Renal cortical epithelial cell (primary cell): ENCODE measurements around the gene DIDO1. TPM values are rescaled to one million over a fixed set of nuclear protein-coding genes. Genes with fewer than 3 reads are reported as not detected.
A peak's percentile ranks its signal among the peaks of the same experiment; 100 is the strongest.

Source experiments
- DNase-seq: peaks from one replicate; pipeline ENCODE4 v3.0.0-alpha.2; 2011; ENCODE audit warnings: low read depth
- total RNA-seq: library from RNA; depleted of rRNA; stranded (reverse); fragments of >200 nt; gene quantifications from 2 replicates; pipeline ENCODE4 v1.2.3, GENCODE V29; 2014

Gene DIDO1
- total RNA-seq, 1 donor from 2014 or later: 58.1 TPM

DNA sequence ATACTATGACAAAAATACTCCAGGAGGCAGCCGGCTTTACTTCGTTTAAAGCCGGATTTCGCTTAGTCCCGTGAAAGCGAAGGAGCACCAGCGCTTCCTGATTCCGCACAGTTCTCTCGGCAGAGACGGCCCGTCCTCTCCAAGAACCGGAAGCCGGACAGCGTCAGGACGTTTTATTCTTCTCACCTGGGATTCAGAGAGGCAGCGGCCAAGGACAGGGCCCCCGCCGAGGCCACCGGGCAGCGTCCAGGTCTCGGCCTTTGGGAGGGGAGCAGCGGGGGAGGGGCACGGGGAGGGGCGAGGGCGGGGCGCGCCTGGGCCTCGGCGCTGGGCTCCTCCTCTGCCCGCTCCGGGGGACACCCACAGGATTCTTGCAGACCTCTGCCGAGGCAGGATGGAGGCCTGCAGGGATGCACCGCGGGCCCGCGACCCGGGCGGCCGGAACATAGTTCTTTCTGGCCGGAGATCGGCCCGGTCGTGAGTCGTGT lies 2.8 kb upstream of the DIDO1 start:
- DNase-seq: no peak

GRCh38 chr20:62928246-62928939 lies 2.1 kb upstream of the DIDO1 start:
- no peak for DNase-seq

DNA sequence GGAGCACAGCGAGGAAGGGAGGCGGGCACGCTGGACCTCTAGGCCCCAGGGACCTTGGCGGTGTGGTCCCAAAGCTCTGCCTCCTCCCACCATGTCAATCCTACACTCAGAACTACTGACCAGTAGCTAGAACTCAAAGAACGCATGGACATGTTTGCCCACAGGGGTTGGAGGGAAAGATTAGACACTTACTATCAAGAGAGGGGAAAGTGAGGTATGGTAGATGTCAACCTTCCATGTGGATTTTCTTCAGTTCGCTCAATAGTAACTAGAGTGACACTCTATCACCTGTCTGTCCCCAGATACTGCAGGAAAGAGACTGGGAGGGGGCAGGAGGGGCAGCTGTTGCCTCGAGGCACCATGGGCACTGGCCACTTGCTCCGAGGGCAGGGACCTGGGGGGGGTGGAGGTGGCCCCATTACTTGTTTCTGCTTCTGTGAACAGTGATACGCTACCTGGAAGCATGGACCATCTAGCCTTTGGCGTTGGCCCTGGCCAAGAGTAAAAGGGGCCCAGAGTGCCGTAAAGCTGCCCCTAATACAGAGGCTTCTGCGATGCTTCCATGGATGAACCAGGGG lies 912 bp upstream of the DIDO1 start:
- DNase-seq: no peak

DNA sequence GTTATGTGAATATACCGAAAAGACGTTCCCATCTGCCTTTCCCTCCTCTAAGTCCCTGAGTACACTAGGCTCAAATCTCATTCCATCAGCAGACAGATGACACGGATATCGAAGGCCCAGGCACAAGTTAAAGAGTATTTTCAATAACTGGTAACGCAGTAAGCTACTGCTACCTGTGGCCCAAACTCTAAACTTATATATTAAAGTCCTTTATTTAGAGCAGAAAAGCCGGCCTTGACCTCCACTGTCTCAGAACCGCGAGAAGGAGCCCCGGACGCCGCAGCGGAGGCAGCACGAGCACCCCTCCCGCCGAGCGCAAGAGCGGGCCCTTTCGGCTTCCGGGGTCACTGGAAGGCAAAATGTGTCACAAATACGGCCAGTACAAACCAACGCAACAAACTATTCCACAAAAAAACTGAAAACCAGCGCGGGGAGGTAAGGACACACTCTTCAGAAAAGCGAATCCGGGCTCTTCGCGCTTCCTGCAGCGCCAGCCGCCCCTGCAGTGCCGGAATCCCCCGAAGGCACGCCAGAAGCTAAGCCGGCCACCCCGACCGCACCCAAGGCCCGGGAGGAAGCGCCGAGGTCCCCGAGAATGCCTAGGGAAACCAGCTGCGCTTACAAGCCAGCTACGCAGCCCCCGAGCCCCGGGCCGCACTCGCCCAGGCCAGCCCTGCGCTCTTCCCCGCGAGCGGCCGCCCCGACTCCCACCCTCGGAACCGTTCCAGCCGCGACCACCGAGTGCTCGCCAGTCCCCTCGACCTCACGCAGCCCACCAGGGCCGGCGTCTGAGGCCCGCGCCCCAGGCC lies 681 bp downstream of the DIDO1 start:
- no peak for DNase-seq

GRCh38 chr20:62925076-62925419 lies 1.3 kb downstream of the DIDO1 start:
- no peak for DNase-seq

DNA sequence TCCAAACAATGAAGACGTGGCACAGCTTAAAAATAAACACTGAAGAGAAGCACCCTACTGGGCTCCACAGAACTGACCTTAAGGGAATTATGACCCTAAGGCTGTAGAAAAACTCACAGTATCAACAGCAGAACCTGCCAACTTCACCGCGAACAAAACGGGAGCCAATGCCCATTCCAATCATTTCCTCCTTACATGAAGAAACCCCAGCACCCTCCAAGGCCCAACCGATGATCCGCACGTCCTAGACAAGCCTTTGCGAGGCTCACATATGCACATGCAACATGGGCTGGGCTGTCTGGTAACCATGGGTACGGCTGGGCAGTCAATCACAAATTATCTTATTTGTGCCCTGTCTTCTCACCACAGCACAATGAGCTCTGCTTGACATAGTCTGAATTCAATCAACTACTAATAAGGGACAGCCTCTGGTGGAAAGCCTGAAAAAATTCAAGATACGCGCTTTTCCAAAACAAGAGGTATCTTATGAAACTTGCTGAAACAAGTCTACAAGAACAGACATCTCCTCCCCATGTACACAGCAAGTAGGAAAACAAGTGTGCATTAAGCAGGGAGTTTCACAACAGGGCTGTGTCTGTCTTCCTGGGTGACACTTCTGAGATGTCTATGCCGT lies 1.7 kb downstream of the DIDO1 start:
- peak; percentile 45 for DNase-seq

DNA sequence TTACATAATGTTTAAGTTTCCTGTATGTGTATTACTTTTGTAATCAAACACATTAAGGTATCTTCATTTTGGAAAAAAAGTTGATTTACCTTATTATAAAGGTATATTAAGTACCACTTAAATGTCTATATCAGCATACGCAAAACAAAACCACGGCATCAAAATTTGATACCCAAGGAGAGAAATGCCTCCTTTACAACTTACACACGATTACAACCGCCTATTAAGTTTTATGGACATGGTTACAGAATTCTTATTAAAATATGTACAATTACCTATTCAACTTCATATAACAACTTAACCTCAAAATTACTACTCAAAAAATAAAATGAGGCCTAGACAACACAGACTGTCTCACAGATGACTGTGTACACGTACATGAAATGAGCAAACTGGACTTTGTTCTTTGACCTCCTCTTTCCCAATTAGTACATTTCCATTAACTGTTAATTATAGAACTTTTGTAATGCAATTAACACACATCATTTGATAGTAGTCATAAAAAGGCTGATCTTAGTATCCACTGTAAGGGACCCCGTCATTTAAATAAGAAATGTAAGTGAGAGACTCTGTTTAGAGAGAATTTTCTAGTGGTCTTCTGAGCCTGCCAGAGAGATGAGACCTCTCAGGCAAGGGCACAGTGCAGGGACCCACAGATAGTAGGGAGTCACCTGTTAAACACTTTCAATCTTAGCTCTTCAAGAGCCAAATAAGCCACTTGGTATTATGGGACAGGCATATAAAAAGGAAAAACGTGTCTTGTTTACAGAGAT lies 2.5 kb downstream of the DIDO1 start:
- no peak for DNase-seq

DNA sequence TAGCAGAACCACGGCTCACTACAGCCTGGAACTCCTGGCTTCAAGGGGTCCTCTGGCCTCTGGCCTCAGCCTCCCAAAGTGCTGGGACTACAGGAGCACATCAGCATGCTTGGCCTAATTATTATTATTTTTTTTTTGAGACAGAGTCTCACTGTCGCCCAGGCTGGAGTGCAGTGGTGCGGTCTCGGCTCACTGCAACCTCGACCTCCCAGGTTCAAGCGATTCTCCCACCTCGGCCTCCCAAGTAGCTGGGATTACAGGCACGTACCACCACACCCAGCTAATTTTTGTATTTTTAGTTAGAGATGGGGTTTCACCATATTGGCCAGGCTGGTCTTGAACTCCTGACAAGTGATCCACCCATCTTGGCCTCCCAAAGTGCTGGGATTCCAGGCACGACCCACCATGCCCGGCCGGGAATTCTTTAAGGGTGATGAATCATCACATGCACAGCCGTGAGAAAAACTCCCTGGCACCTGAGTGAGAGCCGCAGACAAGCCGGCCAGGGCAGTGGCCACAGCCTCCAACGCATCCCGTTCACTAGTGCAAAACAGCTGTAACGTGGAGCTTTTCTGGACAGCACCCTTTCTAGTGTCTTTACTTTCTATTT lies 3.1 kb downstream of the DIDO1 start:
- DNase-seq: peak; percentile 90

- DNase-seq: no peak
Measured at GRCh38 chr20:62922451-62922921, 3.8 kb downstream of the DIDO1 start.

- DNase-seq: peak; percentile 72
Measured at GRCh38 chr20:62921119-62921687, 5.1 kb downstream of the DIDO1 start.

- DNase-seq: no peak
Measured at GRCh38 chr20:62920039-62920645, 6.2 kb downstream of the DIDO1 start.

DNA sequence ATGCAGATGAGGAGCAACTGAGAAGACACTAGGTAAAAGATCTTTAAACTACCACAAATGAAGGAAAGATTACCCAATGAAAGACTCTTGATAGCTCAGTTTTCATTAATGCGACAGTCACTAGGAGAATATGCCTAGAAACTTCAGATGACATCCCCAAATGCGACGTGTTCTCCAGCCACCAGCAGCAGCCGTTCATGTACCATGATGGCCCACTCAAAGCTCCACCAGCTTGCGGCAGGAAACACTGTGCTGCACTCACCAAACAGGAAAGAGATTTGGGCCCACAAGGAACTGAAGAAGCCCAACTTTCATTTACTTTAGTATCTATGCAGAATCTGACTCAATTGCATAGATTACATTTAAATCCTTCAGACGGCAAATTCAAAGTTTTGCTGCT lies 7.5 kb downstream of the DIDO1 start:
- no peak for DNase-seq

DNA sequence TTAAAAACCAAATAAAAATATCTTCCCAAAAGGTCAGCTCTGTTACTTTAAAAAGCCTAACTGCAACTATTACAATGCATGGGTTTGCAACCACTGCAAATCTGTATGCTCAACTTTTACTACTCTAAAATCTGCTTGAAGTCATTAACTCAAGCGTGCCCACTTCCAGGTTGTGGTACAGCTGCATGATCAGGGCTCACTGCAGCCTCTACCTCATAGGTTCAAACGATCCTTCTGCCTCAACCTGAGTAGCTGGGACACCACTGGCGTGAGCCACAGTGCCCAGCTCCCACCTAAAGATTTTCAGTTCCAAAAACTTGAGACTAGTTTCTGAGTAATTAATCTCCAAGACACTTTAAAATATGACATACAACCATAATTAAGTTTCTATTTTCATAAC lies 8.2 kb downstream of the DIDO1 start:
- DNase-seq: no peak

- no peak for DNase-seq
Measured at GRCh38 chr20:62917720-62918119, 8.6 kb downstream of the DIDO1 start.

GRCh38 chr20:62916703-62917476 lies 9.4 kb downstream of the DIDO1 start:
- DNase-seq: no peak

DNA sequence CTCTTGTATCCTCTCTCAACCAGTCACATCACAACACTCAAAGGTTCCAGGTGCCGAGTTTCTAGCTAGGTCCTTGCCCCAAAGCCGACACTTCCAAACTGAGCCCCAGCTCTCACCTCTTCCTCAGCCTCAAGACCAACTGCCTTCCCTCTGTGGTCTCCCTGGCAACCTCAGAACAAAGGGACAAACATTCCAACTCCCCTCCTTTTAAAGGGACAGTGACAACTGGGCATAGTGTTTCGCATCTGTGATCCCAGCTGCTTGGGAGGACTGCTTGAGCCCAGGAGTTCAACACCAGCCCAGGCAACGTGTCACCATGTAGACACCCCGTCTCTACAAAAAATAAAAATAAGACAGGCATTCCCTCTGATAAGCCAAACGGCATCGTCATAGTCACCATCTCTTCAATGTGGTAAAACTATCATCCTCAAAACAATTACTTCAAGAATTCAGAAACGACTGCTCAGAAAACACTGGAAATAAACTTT lies 11.3 kb downstream of the DIDO1 start:
- DNase-seq: peak; percentile 66

DNA sequence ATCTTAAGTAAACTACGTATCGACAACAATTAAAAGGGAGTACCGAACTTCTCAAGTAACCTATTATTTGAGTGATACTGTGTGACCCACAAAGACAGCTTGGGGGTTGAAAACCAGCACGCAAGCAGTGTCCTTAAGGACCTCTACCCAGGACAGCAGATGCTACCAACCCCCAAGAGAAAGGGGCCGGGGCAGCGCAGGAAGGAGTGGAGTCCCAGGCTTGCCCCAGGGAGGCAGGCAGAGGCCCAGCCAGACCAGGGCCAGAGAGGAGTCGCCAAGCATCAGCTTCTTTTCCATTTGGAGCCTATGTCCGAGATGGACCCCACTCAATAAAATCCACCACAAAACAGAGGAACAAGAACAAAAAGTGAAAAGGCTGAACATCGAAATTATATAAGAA lies 11.9 kb downstream of the DIDO1 start:
- no peak for DNase-seq

GRCh38 chr20:62913043-62913630 lies 13.2 kb downstream of the DIDO1 start:
- no peak for DNase-seq

- no peak for DNase-seq
Measured at GRCh38 chr20:62911701-62912280, 14.5 kb downstream of the DIDO1 start.
